Uterus (tissue), 4 donors: ENCODE measurements around the gene KRTAP5-11. TPM values are rescaled to one million over a fixed set of nuclear protein-coding genes. Genes with fewer than 3 reads are reported as not detected.

Experiments
- DNase-seq, 2 donors: peaks; one replicate each; pipeline ENCODE4 v3.0.0-alpha.2; 2019 to 2020
- H3K27ac ChIP-seq, 2 donors: fragments of 200-600 bp; sonication (generic); 1 replicate in 1 of 2; 2 replicates in 1 of 2; pipeline ENCODE4 v1.5.1; 2016 to 2018
- H3K27me3 ChIP-seq, 2 donors: fragments of 200-600 bp; sonication (generic); one replicate each; pipeline ENCODE4 v1.5.1; 2018 to 2019; ENCODE audit warnings: control low read depth in 1 of 2
- H3K36me3 ChIP-seq, 2 donors: fragments of 200-600 bp; sonication (generic); one replicate each; pipeline ENCODE4 v1.5.1; 2019; ENCODE audit warnings: control low read depth in 1 of 2
- H3K4me1 ChIP-seq, 2 donors: fragments of 200-600 bp; sonication (generic); one replicate each; pipeline ENCODE4 v1.5.1; 2018 to 2019; ENCODE audit warnings: control low read depth in 1 of 2
- H3K4me3 ChIP-seq, 2 donors: fragments of 200-600 bp; sonication (generic); 1 replicate in 1 of 2; 2 replicates in 1 of 2; pipeline ENCODE4 v1.5.1; 2018 to 2019; ENCODE audit warnings: mild to moderate bottlenecking in 1 of 2
- H3K9me3 ChIP-seq, 2 donors: fragments of 200-600 bp; sonication (generic); one replicate each; pipeline ENCODE4 v1.5.1; 2019; ENCODE audit warnings: control low read depth in 1 of 2
- CTCF ChIP-seq, 4 experiments: fragments of 200-600 bp in 2 of 4; fragments of 450-650 bp in 2 of 4; sonication (generic) in 2 of 4; IDR thresholded peaks; one replicate each; pipeline ENCODE4 v1.5.1; 2016 to 2019; ENCODE audit warnings: antibody characterized with exemption in 4 of 4, mild to moderate bottlenecking in 2 of 4, moderate library complexity in 1 of 4
- POLR2A ChIP-seq, 2 donors: fragments of 450-650 bp; IDR thresholded peaks; one replicate each; pipeline ENCODE4 v1.6.1; 2016; ENCODE audit warnings: antibody characterized with exemption in 2 of 2, mild to moderate bottlenecking in 1 of 2, moderate library complexity in 1 of 2
- intact Hi-C: fragments of 100-400 bp; cut with DNase I; formaldehyde crosslinking; loops from one replicate; pipeline ENCODE4 v1.15.1; 2023; ENCODE audit warnings: low total_unique reads
- total RNA-seq, 4 donors: library from RNA; depleted of rRNA in 3 of 4; stranded (reverse); fragments of >200 nt in 3 of 4; gene quantifications; one replicate each; pipeline versions ENCODE4 v1.1.0 to v1.2.4, GENCODE V29; 2014 to 2023
- donor health status: DM: yes; HTN: yes; CAD: no.

The KRTAP5-11 gene
- total RNA-seq, 4 donors from 2014 or later: not detected

- no peaks in the 10 kb centered on the region for H3K27me3 ChIP-seq
- H3K9me3 ChIP-seq: no peaks in the 10 kb centered on the region
- TF ChIP-seq CTCF (IDR thresholded peaks at IDR 0.05) (no peak), POLR2A (IDR thresholded peaks at IDR 0.05) (no peak)
- no peak overlapping the region for H3K27ac ChIP-seq
- DNase-seq: no peak
- no peak overlapping the region for H3K4me3 ChIP-seq
- H3K36me3 ChIP-seq: no peaks in the 10 kb centered on the region
- intact Hi-C loops: no loop called here
- H3K4me1 ChIP-seq: no peaks in the 10 kb centered on the region
These were observed 23.7 kb downstream of the KRTAP5-11 start for GRCh38 chr11:71558996-71559395.

DNA sequence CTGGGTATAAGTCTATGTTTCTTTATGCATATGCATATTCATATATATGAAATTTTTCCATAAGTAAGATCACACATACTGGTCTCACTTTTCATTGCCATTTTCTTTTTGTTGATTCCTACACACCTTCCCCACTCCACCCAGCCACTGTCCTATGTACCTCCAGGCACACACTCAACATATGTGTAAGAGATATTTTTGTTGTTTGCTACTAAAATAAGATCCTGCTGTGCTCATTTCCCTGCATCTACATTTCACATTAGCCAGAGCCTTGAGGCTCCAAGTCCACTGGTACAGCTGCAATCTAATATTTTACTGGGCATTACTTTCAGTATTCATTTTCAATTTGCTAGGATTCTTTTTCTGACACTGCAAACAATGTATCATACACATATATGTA is 25.4 kb downstream of the KRTAP5-11 start:
- no peak for DNase-seq
- H3K27ac ChIP-seq: no peak overlapping the region
- H3K9me3 ChIP-seq: no peaks in the 10 kb centered on the region
- no peak overlapping the region for H3K4me3 ChIP-seq
- H3K27me3 ChIP-seq: no peaks in the 10 kb centered on the region
- intact Hi-C loops: no loop called here
- TF ChIP-seq CTCF (IDR thresholded peaks at IDR 0.05): no peak
- no peak for TF ChIP-seq POLR2A (IDR thresholded peaks at IDR 0.05)
- H3K4me1 ChIP-seq: no peaks in the 10 kb centered on the region
- H3K36me3 ChIP-seq: no peaks in the 10 kb centered on the region

GRCh38 chr11:71556018-71556417 is 26.7 kb downstream of the KRTAP5-11 start:
- no peak for DNase-seq
- Histone ChIP-seq H3K4me3 (no peak overlapping the region), H3K27me3 (no peaks in the 10 kb centered on the region), H3K27ac (no peak overlapping the region), H3K4me1 (no peaks in the 10 kb centered on the region), H3K9me3 (no peaks in the 10 kb centered on the region), H3K36me3 (no peaks in the 10 kb centered on the region)
- intact Hi-C loops: no loop called here
- TF ChIP-seq POLR2A (IDR thresholded peaks at IDR 0.05) (no peak), CTCF (IDR thresholded peaks at IDR 0.05) (no peak)

DNA sequence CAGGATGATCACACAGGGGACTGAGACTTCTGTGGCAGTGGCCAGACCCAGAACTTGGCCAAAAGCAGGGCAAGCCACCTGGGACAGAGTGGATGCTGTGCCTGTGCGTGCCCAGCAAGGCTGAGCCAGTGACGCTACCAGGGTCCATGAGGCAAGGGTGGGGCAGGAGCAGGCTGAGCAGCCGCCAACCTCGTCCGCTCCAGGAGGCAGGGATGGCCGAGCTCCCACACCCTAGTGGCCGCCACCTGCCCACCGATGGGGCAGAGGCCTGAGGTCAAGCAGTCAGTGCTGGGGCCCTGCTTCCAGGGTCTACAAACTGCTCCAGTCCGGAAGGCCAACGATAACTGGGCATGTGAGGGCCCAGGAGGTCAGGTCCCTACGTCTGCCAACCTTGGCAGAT is 27.2 kb downstream of the KRTAP5-11 start:
- intact Hi-C loops: no loop called here
- Histone ChIP-seq H3K4me3 (no peak overlapping the region), H3K36me3 (no peaks in the 10 kb centered on the region), H3K9me3 (no peaks in the 10 kb centered on the region), H3K27ac (no peak overlapping the region), H3K27me3 (no peaks in the 10 kb centered on the region), H3K4me1 (no peaks in the 10 kb centered on the region)
- TF ChIP-seq CTCF (IDR thresholded peaks at IDR 0.05): no peak
- TF ChIP-seq POLR2A (IDR thresholded peaks at IDR 0.05): no peak
- DNase-seq: no peak

- Histone ChIP-seq H3K27me3 (no peaks in the 10 kb centered on the region), H3K9me3 (no peaks in the 10 kb centered on the region), H3K36me3 (no peaks in the 10 kb centered on the region), H3K4me1 (no peaks in the 10 kb centered on the region), H3K27ac (no peak overlapping the region), H3K4me3 (no peak overlapping the region)
- TF ChIP-seq CTCF (IDR thresholded peaks at IDR 0.05) (no peak), POLR2A (IDR thresholded peaks at IDR 0.05) (no peak)
- DNase-seq: no peak
- intact Hi-C loops: no loop called here
These were observed 27.7 kb downstream of the KRTAP5-11 start for GRCh38 chr11:71554996-71555395.
